CD4-positive, alpha-beta T cell (primary cell): ENCODE measurements around the gene SNCA. TPM values are rescaled to one million over a fixed set of nuclear protein-coding genes. Genes with fewer than 3 reads are reported as not detected.

Source experiments
- ATAC-seq: fragments of 200-7000 bp; cut with Tn5 transposase; one replicate; pipeline ENCODE4 v1.10.0; 2022; ENCODE audit warnings: mild to moderate bottlenecking; ENCODE audit not compliant: poor library complexity
- CTCF ChIA-PET: fragments of 350-600 bp; sonication (Branson Sonifier 250); formaldehyde crosslinking; loops from one replicate; lab custom pipeline; 2021; ENCODE audit warnings: antibody characterized with exemption, inconsistent platforms; lab: Charles Lee
- POLR2A ChIA-PET: fragments of 350-600 bp; sonication (Branson Sonifier 250); formaldehyde crosslinking; loops from one replicate; lab custom pipeline; 2021; ENCODE audit warnings: antibody characterized with exemption, inconsistent platforms; lab: Charles Lee
- DNase-seq, 14 experiments: peaks; one replicate each; pipeline ENCODE4 v3.0.0-alpha.2; 2013 to 2020; ENCODE audit warnings: mixed read lengths in 2 of 14
- H3K27ac ChIP-seq, 2 donors: one replicate each; pipeline versions ENCODE4 v1.5.1 to v1.7.0; 2013; ENCODE audit warnings: low read length in 2 of 2, low read depth in 1 of 2, mild to moderate bottlenecking in 1 of 2
- H3K27me3 ChIP-seq, 2 experiments: 1 replicate in 1 of 2; 2 replicates in 1 of 2; pipeline versions ENCODE4 v1.6.1 to v1.7.0; 2013; ENCODE audit warnings: low read length in 2 of 2, control low read depth in 1 of 2, mild to moderate bottlenecking in 1 of 2, moderate library complexity in 1 of 2; ENCODE audit not compliant: insufficient read depth in 2 of 2, control insufficient read depth in 1 of 2
- H3K36me3 ChIP-seq: one replicate; pipeline ENCODE4 v1.6.1; 2013; ENCODE audit warnings: low read length, control low read depth; ENCODE audit not compliant: insufficient read depth
- H3K4me1 ChIP-seq: one replicate; pipeline ENCODE4 v1.6.1; 2013; ENCODE audit warnings: low read length, control low read depth; ENCODE audit not compliant: insufficient read depth
- H3K4me3 ChIP-seq: one replicate; pipeline ENCODE4 v1.5.1; 2013; ENCODE audit warnings: mild to moderate bottlenecking, low read length, moderate library complexity
- H3K9me3 ChIP-seq, 2 experiments: 1 replicate in 1 of 2; 2 replicates in 1 of 2; pipeline versions ENCODE4 v1.6.1 to v1.7.0; 2013; ENCODE audit warnings: low read length in 2 of 2, mild to moderate bottlenecking in 2 of 2, control low read depth in 1 of 2, moderate library complexity in 1 of 2; ENCODE audit not compliant: control insufficient read depth in 1 of 2, insufficient read depth in 1 of 2
- H3K27ac Mint-ChIP-seq: one replicate; pipeline ENCODE4 v1.8.0; 2020; ENCODE audit warnings: mixed read lengths
- H3K27me3 Mint-ChIP-seq: one replicate; pipeline ENCODE4 v1.8.0; 2021; ENCODE audit warnings: mixed read lengths
- H3K36me3 Mint-ChIP-seq: one replicate; pipeline ENCODE4 v1.8.0; 2021; ENCODE audit warnings: low read depth, mixed read lengths
- H3K4me1 Mint-ChIP-seq: one replicate; pipeline ENCODE4 v1.8.0; 2021; ENCODE audit warnings: low read depth, mixed read lengths
- H3K4me3 Mint-ChIP-seq: one replicate; pipeline ENCODE4 v1.8.0; 2020; ENCODE audit warnings: mild to moderate bottlenecking, mixed read lengths
- H3K9me3 Mint-ChIP-seq: one replicate; pipeline ENCODE4 v1.8.0; 2020; ENCODE audit warnings: mixed read lengths
- CTCF ChIP-seq: fragments of 200-600 bp; IDR thresholded peaks from one replicate; pipeline ENCODE4 v1.8.0; 2022; ENCODE audit warnings: antibody characterized with exemption, mild to moderate bottlenecking
- intact Hi-C, 2 experiments: fragments of 100-400 bp; cut with DNase I in 1 of 2; cut with micrococcal nuclease in 1 of 2; formaldehyde crosslinking; loops; one replicate each; pipeline versions ENCODE4 v1.15.1 to v1.9.0; 2023 to 2025; cut with DNase I, micrococcal nuclease
- total RNA-seq, 174 experiments: library from RNA in 2 of 174; stranded (reverse) in 2 of 174; gene quantifications; one replicate each; pipeline ENCODE4 v1.2.3 and lab custom pipeline; 2021 to 2026

SNCA gene
- total RNA-seq, 2 experiments from 2014 or later, result not detected

GRCh38 chr4:89876548-89876947, 39.6 kb upstream of the SNCA start:
- Mint-ChIP-seq H3K4me3 (no peak overlapping the region), H3K9me3 (no peaks in the 10 kb centered on the region), H3K4me1 (no peaks in the 10 kb centered on the region), H3K27ac (no peak overlapping the region), H3K27me3 (no peaks in the 10 kb centered on the region), H3K36me3 (no peaks in the 10 kb centered on the region)
- Histone ChIP-seq H3K36me3 (no peaks in the 10 kb centered on the region), H3K4me3 (no peak overlapping the region), H3K27me3 (no peaks in the 10 kb centered on the region), H3K9me3 (no peaks in the 10 kb centered on the region), H3K27ac (no peak overlapping the region), H3K4me1 (no peaks in the 10 kb centered on the region)
- intact Hi-C loops, result no loop called here
- ATAC-seq (no peak), DNase-seq (no peak)
- TF ChIP-seq CTCF, result no peak
- ChIA-PET POLR2A (no interaction called here), CTCF (no interaction called here)

GRCh38 chr4:89871211-89871610, 34.2 kb upstream of the SNCA start:
- no peaks in the 10 kb centered on the region for H3K9me3 Mint-ChIP-seq
- intact Hi-C loops, result no loop called here
- Histone ChIP-seq H3K9me3 (no peaks in the 10 kb centered on the region), H3K27me3 (peaks cover 0 to 5% of the 10 kb centered on the region in 2 experiments), H3K4me3 (no peak overlapping the region), H3K36me3 (no peaks in the 10 kb centered on the region), H3K27ac (no peak overlapping the region), H3K4me1 (no peaks in the 10 kb centered on the region)
- no peak overlapping the region for H3K27ac Mint-ChIP-seq
- TF ChIP-seq CTCF, result no peak
- no peak overlapping the region for H3K4me3 Mint-ChIP-seq
- ChIA-PET CTCF (no interaction called here), POLR2A (no interaction called here)
- no peaks in the 10 kb centered on the region for H3K4me1 Mint-ChIP-seq
- H3K36me3 Mint-ChIP-seq, result no peaks in the 10 kb centered on the region
- H3K27me3 Mint-ChIP-seq, result peaks cover 9% of the 10 kb centered on the region
- no peak for ATAC-seq
- no peak for DNase-seq

GRCh38 chr4:89868999-89869589, 32.1 kb upstream of the SNCA start:
- H3K4me1 Mint-ChIP-seq, result no peaks in the 10 kb centered on the region
- Histone ChIP-seq H3K9me3 (no peaks in the 10 kb centered on the region), H3K4me3 (no peak overlapping the region), H3K27ac (no peak overlapping the region), H3K36me3 (no peaks in the 10 kb centered on the region), H3K27me3 (peaks cover 0 to 5% of the 10 kb centered on the region in 2 experiments), H3K4me1 (no peaks in the 10 kb centered on the region)
- CTCF ChIA-PET, result no interaction called here
- no peak for ATAC-seq
- POLR2A ChIA-PET, result interaction anchor here (0.6 kb wide), 1 partner anchor 31 kb away, joined by 4 read pairs; no protein-coding TSS in a partner anchor
- H3K9me3 Mint-ChIP-seq, result no peaks in the 10 kb centered on the region
- no peak overlapping the region for H3K27ac Mint-ChIP-seq
- no peak overlapping the region for H3K4me3 Mint-ChIP-seq
- intact Hi-C loops, result no loop called here
- H3K36me3 Mint-ChIP-seq, result no peaks in the 10 kb centered on the region
- peaks cover 9% of the 10 kb centered on the region for H3K27me3 Mint-ChIP-seq
- DNase-seq, result no peak
- TF ChIP-seq CTCF, result peak; percentile 65
